Fibroblast of skin of scalp (primary cell): Measurements from ENCODE around the gene PHGDH.
"Not testable (repeated sequence)": the region's sequence is repeated elsewhere in the genome, so short reads cannot be mapped to it uniquely, and the experiment has no call there.

Experiments
- DNase-seq: peaks from one replicate; pipeline ENCODE4 v3.0.0-alpha.2; 2013

Gene PHGDH

DNA sequence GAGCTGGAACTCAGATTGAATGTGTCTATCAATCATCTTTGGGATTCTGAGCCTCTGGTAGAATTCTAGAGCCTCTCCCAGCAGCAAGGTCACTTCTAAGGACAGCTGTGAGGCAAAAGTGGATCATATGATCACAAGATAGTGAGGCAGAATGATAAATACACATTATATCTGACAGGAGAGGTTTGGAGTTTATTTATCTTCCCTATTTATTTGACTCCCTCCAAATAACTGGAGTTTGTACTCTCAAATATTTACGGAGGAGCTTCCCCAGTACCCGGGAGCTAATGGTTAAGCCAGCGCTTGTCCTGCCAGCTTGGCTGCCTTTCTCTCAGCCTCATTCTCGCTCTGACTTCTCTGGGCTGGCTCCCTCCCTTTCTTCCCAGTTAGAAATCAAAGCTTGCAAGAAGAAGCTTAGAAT lies 54.6 kb downstream of the PHGDH start:
- DNase-seq: no peak

DNA sequence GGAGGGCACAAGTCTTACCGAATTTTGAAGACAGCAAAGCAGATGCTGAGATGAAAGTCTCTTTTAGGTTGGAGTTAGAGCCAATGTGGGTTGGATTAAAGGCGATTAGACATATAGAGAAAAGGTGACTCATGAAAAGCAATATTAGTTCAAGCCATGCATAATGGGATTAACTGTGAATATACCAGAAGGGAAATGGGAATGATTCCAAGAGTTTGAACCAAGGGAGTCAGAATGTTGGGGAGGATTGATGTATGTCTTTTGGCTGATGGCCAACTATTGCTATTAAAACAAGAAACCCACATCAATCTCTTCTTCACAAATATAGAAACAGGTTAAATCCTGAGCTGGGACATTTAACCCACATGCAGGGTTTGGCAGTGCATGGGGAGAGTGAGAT lies 55.8 kb downstream of the PHGDH start:
- peak; percentile 25 for DNase-seq

DNA sequence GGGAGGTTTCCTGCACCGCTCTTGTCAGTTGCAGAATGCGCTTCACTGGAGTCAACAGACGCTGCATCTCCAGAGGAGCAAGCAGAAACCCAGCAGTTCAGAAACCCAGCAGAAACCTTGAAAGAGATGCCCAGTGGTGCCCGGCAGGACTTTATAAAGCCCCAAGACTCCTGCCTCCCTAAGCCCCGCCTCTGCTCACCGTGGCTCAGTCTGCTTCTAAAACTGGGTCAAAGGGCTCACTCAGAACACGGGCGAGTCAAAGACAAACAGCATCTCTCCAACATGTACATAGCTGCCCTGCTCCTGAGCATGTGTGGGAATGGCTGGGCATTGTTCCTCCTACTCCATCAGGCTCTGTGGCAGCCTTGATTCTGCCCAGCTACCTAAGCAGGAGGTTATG lies 57.0 kb downstream of the PHGDH start, which contains the start of gene HMGCS2:
Gene HMGCS2 (minus strand): TSS at position 128 of the 400 bp plus-strand sequence. CDS start 61 bp downstream, at position 67.
- no peak for DNase-seq

DNA sequence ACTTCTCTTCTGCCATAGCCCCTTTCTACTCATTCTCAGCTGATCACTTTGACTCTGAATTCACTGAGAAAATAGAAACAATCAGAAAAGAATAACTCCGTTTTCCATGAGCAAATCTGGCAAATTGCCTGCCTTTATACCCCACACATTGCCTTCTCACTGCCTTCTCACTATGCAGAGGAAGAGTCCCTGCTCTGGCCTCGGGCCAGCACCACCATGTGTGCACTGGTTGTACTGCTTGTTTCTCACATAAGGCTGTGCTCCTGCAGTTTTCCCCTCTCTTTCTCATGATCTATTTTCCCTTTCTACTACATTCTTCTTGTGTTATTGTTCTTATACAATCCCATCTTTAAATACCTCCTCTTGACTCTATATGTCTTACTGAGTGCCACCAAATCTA lies 59.3 kb downstream of the PHGDH start:
- DNase-seq: peak; percentile 31

DNA sequence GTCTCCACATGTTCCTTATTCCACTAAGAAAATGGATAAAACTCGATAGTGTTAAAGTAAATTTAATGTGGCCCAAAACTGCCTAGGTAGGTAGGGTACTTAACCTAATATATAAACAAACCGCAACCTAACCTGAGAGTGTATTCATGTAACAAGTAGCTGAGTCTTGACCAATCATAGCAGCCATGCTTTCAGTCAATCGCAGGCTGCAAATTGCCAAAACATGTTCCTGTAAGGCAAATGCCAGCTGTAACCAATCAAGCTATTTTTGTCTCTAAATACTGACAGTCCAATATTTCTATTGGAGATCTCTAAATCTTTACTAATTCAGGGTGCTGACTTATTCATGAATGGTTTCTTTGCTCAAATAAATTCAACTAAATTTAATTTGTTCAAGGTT lies 60.0 kb downstream of the PHGDH start:
- DNase-seq: no peak

DNA sequence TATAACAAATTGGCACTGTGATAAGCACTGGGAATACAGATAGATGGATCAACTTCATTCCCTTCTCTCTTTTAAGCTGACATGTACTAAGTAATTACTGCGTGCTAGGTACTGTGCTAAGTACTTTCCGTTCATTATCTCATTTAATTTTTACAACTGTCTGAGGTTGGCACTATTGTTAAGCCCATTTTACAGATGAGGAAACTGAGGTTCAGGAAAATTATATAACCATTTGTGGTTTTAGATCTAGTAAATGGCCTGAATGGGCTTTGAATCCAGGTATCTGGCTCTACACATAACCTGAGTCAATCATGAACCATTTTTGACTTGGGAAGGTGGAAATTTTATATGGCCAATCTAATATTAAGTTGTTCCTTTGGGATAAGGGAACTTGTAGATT lies 60.6 kb downstream of the PHGDH start:
- no peak for DNase-seq

DNA sequence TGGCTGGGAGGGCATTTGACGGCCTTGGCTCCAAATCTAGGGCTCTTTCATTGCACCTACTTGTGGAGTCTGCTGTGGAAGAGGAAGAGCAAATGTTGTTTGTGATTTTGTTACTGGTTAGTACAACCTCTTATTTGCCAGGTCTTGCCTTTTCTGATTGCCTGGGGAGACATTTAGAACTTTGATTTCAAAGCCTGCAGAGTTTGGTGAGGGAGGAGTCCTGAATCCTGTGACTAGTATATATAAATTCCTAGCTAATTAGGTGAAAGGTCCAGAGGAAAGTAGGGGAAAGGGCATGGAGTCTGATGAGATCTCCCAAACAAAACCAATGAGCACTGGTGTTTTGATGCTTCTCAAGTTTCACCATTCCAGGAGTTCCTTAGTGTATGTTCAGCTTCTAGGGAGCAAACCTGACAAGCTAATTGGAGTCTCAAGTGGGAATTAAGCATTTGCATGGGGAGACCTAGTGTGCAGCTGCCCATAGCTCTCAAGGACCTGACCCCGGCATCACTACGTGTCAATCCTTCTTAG lies 62.0 kb downstream of the PHGDH start:
- peak; percentile 55 for DNase-seq

DNA sequence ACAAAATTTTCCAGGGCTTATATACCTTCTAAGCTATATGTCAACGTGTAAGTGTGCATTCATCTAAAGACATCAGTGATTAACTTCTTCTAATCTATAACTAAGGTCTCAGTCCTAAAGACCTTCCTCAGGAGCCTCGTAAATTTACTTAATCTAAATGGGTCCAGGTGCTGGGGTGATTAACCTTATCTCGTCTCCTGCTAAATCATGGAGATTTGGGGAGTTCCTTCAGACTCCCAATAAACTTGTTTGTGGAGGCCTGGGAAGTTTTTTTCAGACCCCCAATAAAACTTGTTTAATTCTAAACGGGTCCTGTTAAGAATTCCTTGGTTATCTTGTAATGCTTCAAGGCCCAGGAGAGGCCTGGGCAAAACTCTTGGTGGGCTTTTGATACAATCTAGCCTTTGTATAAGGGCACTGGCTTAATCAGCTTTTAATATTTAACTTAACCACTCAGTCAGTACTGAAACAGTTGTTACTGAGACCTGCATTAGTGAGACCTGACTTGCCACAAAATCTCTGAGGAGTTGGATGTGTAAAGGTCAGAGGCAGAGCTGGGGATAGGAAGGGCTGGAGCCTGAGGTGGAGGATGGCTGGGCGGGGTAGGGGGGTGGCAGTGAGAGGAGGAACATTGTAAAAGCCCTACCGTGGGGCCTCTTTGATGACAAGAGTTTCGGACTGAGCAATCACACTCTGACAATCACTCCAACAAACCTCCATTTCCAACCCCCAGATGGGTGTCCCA lies 63.2 kb downstream of the PHGDH start:
- no peak for DNase-seq

DNA sequence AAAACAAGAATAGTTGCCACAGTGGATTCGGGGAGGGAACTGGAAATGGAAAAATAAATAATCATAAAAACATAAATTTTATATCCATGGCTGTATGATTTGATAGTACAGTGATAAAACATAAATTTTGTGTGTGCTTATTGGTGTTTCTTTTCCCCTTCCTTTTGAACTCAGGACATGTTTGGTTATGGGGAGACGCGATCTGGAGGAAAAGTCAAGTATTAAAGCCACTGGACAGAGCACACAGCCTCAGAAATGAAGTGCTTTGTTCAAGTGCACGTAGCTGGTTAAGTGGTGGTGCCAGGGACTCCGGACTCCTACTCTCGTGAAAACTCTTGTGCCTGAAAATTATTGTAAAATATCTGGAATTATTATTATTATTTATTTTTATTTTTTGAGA lies 66.6 kb downstream of the PHGDH start:
- DNase-seq: no peak

DNA sequence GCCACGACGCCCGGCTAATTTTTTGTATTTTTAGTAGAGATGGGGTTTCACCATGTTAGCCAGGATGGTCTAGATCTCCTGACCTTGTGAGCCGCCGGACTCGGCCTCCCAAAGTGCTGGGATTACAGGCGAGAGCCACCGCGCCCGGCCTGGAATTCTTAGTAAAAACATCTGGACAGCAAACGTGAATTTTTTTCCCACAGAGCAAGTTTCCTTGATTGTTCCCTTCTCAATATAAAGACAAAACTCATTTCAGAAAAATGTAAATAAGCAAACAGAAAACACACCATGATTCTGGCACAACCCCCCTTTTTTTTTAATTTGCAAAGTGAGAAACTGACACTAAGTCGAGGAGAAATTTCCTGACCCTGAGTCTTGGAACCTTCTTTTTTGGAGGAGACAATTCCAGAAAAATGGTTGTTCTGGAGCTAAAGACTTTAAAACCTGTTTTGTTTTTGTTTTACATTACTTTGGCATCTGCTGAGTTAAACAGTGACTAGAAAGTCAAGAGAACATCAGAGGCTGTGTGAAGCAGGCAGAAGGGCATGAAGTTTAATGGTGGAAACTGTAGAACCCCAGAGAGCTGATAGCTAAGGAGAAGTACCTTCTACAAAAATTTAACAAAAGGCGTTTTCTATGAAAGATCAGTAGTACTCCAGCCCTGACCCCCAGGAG lies 67.3 kb downstream of the PHGDH start:
- no peak for DNase-seq

DNA sequence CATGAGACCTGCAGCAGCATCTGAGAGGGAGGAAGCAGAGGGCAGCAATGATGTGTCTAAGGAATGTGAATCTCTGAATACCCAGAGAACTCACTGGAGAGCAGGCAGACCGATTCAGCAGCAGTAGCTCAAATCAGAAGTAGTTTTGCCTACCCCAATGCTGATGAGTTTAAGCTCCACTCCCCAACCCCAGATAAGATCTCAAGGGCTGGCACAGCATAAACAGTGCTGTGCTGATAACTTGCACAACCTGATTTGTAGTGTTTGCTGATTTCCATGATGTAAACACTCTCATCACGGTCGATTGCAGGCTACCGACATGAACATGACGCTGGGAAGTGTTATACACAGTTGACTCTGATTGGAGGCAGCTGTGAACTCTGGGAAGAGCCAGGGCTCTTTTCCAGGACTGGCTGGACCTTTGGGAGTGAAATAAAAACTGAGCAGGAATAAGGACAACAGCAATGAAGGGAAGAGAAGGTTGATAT lies 68.2 kb downstream of the PHGDH start:
- DNase-seq: no peak

DNA sequence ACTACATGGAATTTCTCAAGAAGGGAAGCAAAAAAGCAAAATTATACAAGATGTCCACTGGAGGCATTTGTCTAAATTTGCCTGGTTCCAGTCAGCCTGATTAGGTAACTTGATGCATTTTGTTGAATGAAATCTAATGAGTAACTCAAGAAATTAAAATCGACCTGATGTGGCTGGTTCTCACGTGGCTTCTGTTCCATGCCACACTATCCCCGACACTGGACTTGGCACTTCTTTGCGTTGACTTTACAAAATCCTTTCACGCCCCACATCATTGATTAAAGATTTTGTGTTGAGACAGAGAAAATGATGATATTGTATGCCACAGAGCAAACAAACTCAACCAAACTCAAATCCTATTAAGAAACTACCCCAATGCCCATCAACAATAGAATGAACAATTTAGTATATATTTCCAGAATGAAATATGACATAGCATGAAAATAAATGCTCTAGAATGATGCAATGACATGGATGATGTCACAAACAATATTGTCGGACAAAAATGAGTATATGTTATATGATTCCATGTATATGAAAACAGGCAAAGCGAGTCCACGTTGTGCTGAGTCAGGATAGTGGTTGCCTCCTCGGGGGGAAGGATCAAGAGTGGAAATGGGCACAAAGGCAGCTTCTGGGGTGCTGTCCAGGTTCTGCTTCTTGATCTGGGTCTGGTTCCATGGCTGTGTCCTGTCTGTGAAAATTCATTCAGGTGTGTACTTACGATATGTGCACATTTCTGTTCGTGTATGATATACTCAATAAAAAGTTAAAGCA lies 69.9 kb downstream of the PHGDH start:
- no peak for DNase-seq

DNA sequence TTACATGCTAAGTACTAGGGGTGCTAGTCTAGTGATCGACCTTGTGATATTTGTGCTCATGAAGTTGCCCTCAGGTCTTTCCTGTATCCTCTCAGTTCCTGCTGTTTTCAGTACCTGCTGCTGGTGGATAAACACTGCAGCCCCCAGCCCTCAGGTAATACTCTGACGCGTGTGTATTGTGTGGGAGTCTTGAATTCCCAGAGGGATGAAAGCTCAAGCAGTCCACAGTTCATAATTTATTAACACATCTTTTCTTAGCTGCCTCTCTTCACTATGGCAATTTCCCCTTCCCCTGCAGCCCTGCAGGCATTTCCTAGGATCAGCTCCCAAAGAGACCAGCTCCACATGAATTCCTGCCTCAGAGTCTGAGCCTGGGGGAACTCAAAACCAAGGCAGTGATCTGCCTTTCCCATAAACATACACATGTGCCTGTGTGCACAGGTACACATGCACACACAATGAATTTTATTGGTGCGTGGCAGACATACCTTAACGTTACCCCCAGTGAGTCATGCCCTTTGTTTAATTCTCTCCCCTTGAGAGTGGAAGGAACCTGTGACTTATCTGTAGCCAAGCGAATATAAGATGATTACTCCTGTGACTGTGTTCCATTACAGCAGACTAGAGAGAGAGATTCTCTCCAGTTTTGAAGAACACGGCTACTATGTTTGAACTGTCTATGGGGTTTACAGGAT lies 71.0 kb downstream of the PHGDH start:
- no peak for DNase-seq

DNA sequence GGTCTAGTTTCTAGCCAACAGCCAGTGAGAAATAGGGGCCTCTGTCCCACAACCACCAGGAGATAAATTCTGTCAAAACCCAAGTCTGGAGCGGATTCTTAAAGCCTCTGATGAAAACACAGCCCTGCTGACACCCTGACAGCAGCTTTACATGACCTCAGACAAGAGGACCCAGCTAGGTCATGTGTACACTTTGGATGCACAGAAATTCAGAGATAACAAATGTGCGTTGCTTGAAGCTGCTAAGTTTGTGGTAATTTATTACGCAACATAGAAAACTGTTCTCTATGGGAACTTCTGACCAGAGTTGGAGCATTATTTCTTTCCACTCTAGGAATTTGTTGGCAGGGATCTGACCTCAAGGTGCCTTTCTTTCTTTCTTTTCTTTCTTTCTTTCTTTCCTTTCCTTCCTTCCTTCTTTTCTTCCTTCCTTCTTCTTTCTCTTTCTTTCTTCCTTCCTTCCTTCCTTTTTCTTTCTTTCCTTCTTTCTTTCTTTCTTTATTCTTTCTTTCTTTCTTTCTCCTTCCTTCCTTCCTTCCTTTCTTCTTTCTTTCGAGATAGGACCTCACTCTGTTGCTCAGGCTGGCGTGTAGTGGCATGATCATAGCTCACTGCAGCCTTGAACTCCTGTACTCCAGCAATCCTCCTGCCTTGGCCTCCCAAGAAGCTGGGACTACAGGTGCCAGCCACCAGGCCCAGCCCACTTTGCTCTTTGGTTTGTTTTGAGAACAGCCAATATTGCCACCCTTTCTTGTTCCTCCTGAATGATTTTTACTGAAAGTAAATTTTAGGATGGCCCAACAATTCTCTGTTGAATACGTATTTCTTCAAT lies 71.8 kb downstream of the PHGDH start:
- no peak for DNase-seq

DNA sequence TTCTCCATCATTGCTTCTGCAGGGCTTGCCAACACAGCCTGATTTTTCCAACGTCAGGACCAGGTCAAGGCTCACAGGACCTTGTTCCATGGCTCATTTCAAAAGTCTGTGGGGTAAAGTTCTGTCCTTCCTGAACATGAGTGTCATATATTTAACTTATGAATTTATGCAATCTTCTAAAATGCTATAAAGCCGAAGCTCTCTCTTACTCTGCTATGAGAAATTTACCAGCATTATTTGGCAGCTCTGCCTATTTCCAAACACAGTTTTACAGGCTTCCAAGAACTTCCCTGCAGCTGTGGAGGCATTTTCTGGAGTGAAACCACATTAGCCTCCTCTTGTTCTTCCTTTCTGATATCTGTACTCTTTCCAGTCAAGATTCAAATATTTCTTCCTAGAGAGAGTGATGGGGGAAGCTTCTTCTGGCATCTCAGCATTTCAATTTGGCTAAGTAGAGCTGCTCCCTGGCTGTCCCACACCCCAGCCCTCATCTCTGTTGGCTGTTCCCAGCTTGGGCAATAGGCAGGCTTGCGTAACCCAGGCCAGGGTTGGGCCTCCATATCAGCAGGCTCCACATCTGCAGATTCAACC lies 72.6 kb downstream of the PHGDH start:
- no peak for DNase-seq

DNA sequence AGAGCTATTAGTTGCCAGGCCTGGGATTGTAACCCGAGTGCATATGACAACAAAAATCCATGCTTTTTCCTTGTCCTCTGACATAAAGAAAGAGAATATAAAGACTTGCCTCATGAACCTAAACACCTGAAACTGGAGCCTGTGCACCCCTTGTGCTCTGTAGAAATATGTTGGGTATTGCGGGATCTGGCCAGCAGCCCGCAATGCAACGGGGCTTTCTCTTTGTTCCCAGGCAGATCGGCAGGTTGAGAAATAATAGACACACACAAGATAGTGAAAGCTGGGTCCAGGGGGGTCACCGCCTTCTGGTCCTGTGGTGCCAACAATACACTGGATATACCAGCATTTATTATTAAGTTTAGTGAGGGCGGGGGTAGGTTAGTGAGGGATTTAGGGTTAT lies 74.3 kb downstream of the PHGDH start:
- not testable (repeated sequence) for DNase-seq

DNA sequence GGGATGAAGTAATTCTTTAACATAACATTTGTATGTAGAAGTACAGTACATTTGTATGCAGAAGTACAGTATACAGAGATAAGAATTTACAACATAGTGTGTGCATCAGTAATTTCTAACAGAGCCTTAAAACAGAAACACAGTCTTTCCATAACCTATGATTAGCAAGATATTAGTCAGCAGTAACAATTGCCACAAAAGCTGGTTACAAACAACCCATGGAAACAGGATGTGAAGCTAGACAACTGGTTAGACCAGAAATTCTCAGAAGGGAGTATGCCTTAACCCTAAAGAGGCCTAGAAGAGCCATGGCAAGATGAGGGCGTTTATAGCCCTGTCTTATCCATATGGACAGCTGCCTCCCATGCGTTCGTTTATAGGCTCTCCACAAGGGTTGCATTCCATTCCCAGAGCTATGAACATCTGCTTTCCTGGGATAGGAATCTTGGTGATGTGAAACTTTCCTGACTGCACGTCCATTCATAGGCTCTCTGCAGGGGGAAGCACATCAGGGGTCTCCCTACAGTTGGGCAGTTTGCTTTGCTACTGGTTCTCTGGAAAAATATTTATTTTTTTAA lies 74.8 kb downstream of the PHGDH start:
- not testable (repeated sequence) for DNase-seq

DNA sequence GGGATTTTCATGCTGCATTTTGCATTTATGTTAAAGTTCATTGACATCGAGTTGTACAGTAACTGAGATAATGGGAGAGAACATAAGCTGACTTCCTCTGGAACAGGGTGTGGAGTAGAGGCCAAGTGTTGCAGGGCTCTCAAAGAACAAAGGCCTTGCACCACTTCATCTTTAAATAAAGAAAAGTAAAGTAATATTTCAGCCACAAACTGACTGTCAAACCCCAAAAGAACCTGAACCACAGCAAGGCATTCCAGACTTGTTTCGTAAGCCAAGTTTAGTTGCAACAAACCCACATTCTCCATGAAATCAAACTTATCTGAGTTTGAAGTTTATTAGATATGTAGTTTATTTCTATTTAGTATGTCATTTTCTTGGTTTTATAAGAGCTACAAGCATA lies 76.0 kb downstream of the PHGDH start:
- DNase-seq: no peak

DNA sequence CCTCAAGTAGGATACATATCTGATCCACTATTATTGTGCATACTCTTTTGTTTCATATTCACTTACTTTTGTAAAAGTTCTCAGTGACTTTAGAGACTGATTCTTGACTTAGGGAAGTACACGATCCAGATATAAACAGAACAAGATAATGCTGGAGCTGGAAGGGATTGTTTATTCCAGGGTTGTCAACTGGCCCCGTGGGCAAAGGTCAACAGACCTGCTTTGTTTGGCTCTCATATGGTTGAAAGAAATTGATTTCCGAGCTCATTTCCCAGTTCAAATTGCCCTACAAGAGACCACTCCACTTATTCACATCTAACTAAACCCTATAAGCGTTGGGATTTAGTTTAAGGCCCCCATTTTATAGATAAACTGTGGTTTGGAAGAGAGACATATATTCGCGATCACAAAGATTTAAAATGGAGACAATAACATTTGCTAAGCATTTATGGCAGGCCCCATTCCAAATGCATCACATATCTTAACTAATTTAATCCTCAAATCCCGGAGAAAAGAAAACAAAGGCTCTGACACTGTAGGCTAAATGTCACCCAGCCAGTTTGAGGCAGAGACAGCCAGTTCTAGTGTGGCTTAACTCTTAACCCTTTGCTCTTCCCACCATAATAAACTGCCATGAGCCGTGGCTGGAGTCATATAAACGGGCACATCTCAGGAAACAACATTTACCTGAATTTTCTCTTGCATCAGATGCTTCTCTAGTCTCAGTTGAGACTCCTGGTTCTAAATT lies 78.9 kb downstream of the PHGDH start:
- DNase-seq: no peak

DNA sequence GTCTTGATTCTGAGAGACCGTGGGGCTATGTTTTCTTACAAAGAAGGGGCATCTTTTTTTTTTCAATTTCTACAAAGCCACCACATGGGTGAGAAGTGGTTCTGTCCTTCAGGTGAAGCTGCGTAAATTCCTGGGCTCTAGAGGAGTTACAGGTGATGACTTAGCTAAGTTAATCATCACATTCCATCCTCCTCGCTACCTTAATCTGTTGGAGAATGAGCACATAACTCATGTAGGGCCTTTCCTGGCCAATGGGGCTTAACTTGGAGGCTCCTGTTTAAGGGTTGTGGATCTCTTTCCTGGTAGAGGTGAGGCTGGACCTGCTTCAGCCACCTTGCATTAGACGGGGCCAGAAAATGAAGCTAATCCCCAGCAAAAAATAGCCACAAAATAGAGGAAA lies 79.6 kb downstream of the PHGDH start:
- DNase-seq: no peak
